Pons (tissue), 1 donor: ENCODE measurements around the gene ANKRD53.

Experiments
- DNase-seq: peaks from one replicate; pipeline ENCODE4 v3.0.0-alpha.2; 2016; ENCODE audit warnings: low spot score

ANKRD53 gene

GRCh38 chr2:70943205-70943871, 35.1 kb upstream of the ANKRD53 start:
- DNase-seq: no peak

DNA sequence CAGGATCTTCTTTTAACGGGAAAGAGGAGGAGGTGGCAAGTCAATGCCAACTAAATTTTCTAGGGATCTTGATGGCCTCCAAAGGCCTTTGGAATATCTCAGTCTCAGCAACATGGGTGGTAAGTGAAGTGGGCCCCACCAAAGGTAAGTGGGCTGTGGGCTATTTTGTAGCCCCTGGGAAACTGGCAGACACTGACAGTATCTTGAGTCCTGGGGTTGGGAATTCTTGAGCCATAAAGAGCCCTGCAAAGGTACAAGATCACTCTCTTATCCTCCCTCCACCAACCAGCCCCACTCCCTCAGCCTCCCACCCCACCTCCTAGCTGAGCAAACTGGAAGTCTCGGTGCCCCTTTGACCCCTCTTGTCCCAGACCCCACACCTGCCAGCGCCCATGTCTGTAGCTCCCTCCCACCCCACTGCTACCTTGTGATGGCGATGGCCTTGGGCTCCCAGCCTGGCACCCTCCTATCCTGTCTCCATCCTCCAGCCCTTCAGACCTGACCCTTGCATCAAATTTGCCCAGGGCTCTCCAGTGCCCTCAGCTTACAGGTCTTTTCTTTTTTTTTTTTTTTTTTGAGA, 34.2 kb upstream of the ANKRD53 start:
- DNase-seq: no peak

GRCh38 chr2:70946832-70947442, 31.5 kb upstream of the ANKRD53 start:
- peak; percentile 70 for DNase-seq

DNA sequence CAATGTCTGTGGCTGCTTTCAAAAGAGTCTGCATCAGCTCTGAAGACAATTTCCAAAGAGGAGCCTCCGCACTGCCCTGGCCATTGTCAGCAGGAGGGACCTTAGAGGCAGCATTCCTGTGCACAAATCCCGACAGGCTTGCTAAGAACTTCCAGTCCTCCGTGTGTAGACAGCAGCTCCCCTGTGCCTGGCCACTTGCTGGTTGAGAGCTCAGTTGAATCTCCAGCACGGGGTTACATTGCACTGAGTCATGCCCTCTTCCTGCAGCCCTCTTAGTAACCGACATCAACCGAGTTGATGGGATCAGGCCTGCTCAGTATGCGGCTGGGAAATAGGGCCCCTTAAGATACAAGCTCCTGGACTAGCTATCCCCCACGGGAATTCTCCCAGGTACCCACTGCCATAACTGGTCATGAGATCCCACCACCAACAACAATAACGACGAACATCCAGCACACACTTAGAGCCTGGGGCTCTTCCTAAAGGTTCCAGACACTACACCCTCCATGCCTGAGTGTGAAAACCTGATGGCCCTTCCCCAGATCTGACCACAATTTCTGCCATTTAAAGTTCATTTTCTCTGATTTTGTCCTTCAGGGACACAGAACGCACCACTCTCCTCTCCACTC, 30.8 kb upstream of the ANKRD53 start:
- no peak for DNase-seq

GRCh38 chr2:70948337-70949003, 30.0 kb upstream of the ANKRD53 start:
- DNase-seq: peak; percentile 65

DNA sequence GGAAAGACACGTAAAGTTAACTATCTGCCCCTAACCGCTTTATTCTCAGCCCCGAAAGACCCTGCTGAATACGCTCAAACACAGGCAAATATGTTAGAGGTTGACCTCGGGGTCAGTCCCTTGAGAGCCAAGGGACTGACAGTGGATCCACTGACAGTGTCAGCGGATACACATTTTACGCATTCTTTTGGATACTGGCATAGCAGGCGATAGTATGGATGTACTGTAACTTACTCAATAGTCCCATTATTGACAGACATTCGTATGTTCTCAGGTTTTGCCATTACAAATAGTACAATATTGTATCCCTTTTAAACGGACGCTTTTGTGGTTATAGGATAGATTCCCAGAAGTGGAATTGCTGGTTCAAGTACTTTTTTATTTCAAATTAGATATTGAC, 29.3 kb upstream of the ANKRD53 start:
- DNase-seq: no peak

- no peak for DNase-seq
Observed at GRCh38 chr2:70954886-70955285, 23.5 kb upstream of the ANKRD53 start.

GRCh38 chr2:70956141-70956540, 22.3 kb upstream of the ANKRD53 start:
- DNase-seq: no peak

- DNase-seq: no peak
Observed at GRCh38 chr2:70957798-70958197, 20.6 kb upstream of the ANKRD53 start.

DNA sequence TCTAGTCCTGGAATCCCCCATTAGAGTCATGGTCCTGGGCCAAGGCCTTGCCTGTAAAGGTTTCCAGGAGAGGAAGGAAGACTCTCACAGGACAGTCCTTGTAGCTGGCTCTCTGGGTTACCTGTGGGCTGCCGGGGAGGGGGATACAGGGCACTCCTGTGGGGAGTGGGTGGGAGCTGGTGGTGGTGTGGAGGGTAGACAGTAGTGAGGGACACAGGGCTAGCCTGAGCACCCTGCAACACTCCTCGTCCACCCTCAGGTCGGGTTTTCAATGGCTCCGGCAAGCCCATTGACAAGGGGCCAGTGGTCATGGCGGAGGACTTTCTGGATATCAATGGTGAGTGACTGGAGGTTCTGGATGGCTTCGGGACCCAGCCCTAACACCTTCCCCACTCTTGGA, 19.7 kb upstream of the ANKRD53 start:
- DNase-seq: no peak

GRCh38 chr2:70959271-70959761, 19.1 kb upstream of the ANKRD53 start:
- no peak for DNase-seq

DNA sequence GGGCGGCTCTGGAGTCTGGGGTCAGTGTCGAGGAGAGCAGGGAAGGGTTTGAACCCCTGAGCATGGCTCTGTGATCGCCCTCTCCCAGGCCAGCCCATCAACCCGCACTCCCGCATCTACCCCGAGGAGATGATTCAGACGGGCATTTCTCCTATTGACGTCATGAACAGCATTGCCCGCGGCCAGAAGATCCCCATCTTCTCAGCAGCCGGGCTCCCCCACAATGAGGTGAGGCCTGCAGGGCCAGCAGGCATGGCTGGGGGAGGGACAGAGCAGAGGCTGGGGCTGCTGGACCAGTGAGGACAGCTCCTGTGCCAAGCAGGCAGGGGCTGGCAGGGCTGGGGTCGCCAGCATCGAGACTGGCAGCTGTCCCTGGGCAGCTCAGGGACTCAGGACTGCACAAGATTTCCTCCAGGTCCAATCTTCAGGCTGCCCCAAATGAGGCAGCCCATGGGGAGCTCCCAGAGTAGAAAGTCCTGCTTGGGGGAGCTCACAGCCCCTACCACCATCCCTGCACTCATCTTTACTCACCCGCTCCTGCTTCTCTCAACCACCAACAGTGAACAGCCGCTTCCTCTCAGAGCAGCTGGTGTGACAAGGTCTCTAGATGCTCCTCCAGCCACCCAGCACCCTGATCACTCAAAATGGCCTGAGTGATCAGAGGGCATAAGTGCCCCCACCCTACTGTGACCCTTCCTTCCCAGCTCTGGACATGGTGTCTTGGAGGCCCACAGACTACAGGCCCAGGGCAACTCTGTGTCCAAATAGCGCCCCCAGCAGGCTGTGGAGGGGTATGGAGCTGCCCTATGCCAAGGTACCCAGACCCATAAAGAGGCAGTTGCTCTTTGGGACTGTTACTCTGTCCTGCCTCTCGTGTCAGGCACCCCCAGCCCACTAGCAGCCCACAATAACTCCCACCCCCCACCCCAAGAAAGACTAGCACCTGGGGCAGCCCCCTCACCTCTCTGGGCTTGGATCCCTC, 18.3 kb upstream of the ANKRD53 start:
- DNase-seq: no peak

DNA sequence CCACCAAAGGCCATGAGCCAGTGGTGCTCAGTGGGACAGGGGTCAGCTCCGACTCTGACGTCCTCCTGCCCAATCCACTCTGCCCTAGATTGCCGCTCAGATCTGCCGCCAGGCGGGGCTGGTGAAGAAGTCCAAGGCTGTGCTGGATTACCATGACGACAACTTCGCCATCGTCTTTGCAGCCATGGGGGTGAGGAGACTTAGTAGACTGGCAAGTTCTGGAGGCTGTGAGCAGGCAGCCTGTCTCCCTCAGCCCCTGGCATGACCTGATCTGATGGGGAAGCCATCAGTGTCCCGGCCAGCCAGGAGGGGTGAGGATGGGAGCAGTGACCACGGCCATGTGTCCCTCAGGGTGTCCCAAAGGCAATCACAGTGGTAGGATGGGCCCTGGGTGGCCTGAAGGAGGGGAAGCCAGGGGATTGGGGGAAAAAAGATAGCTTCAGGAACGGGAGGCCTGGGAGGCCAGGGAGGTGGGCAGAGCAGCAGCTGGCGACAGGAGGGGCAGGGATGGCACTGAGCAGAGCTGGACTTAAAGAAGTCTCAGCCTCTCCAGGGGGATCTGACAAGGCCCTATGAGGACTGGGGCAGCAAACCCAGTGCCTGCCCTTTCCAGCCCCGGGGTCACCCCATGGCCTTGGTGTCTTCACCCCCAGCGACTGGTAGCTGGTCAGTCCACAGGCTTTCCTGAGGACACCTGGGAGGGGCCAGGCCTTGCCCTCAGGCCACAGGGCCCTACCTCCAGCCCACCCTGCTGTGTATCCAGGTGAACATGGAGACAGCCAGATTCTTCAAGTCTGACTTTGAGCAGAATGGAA, 17.4 kb upstream of the ANKRD53 start:
- DNase-seq: no peak

DNA sequence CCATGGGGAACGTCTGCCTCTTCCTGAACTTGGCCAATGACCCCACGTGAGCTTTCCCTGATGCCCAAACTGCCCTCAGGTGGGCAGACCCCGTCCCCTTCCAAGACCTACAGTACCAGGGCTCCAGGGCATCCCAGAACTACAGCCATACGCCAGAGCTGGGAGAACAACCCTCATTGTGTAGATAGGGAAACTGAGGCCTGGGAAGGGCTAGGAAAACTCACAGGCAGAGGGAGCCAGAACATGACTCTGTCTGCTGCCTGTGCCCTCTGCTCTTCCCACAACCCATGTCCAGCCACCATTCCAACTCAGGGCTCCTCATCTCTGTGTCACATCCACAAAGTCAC, 16.8 kb upstream of the ANKRD53 start:
- no peak for DNase-seq

DNA sequence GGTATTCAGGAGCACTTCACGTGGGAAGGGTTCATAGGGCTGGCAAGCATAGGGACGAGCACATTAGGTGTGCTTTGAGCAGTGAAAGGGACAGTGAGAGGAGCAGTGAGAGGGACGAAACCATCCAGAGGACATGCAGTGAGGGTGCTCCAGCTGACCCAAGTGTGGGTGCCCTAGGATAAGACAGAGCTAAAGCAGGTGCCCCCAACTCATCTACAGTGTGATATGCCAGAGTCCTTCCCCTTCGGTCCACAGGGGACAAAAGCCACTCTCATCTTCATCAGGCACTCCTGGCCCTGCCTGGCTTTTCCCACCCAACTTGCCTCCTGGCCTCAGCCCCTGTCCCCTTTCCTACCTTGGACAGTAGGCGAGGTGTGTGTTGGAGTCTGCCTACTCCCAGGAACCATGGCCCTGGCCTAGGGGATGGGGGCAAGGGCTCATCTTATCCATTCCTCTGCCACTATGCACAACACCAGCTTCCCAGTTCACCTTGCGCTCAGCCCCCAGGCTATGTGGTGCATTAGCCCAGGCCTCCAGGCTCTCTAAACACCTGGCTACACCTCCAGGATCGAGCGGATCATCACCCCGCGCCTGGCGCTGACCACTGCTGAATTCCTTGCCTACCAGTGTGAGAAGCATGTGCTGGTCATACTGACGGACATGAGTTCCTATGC, 16.1 kb upstream of the ANKRD53 start:
- no peak for DNase-seq

- DNase-seq: no peak
Observed at GRCh38 chr2:70962885-70963878, 15.2 kb upstream of the ANKRD53 start.

- no peak for DNase-seq
Observed at GRCh38 chr2:70964133-70964532, 14.3 kb upstream of the ANKRD53 start.

- DNase-seq: peak; percentile 48
Observed at GRCh38 chr2:70964596-70965386, 13.6 kb upstream of the ANKRD53 start.
